HCT116 (cell line): ENCODE measurements around the gene SEC22C.

Experiments used
- CTCF ChIP-seq, 3 experiments: fragments of 200-600 bp in 1 of 3; sonication (generic) in 1 of 3; IDR thresholded peaks in 2 of 3; conservative IDR thresholded peaks in 1 of 3; 2 replicates each; pipeline ENCODE4 v1.5.1; 2012 to 2017; ENCODE audit warnings: low read depth in 2 of 3, low read length in 2 of 3, antibody characterized with exemption in 1 of 3, borderline replicate concordance in 1 of 3, control low read depth in 1 of 3, mild to moderate bottlenecking in 1 of 3, mixed read lengths in 1 of 3, mixed run types in 1 of 3, moderate library complexity in 1 of 3; ENCODE audit not compliant: insufficient read depth in 1 of 3
- EZH2phosphoT487 ChIP-seq: fragments of 200-600 bp; IDR thresholded peaks from 2 replicates; pipeline ENCODE4 v1.6.1; 2018; ENCODE audit warnings: antibody characterized with exemption, borderline replicate concordance
- POLR2AphosphoS5 ChIP-seq: IDR thresholded peaks from 2 replicates; pipeline ENCODE4 v1.6.1; 2011; ENCODE audit warnings: mild to moderate bottlenecking, low read depth, low read length, moderate library complexity
- SP1 ChIP-seq: IDR thresholded peaks from 2 replicates; pipeline ENCODE4 v1.6.1; 2012; ENCODE audit warnings: low read depth
- YY1 ChIP-seq: IDR thresholded peaks from 2 replicates; pipeline ENCODE4 v1.6.1; 2011; ENCODE audit warnings: low read length, low read depth, moderate library complexity, mild to moderate bottlenecking; ENCODE audit not compliant: insufficient replicate concordance; ENCODE audit errors: extremely low read depth

GRCh38 chr3:42612928-42613327, 31.2 kb upstream of the SEC22C start:
- TF ChIP-seq YY1 (no peak), CTCF (IDR thresholded peaks at IDR 0.05 in 2 of 3, conservative IDR thresholded peaks at IDR 0.05 in 1 of 3; ENCODE audit: borderline replicate concordance in 1 of 3, insufficient read depth in 1 of 3, low read depth in 2 of 3, low read length in 2 of 3) (no peak), POLR2AphosphoS5 (no peak), EZH2phosphoT487 (no peak), SP1 (no peak)
